SW480 (cell line): ENCODE results near the gene ITPRIPL2.
A peak's percentile ranks its signal among the peaks of the same experiment; 100 is the strongest.

ENCODE experiments used
- DNase-seq: peaks from one replicate; pipeline ENCODE4 v3.0.0-alpha.2; 2016; ENCODE audit warnings: low spot score

The ITPRIPL2 gene

GRCh38 chr16:19119564-19119963 lies 5.8 kb downstream of the ITPRIPL2 start:
- DNase-seq, result no peak

- peak; percentile 43 for DNase-seq
Observed at GRCh38 chr16:19123535-19124178, 9.9 kb downstream of the ITPRIPL2 start.

GRCh38 chr16:19126300-19126699 lies 12.5 kb downstream of the ITPRIPL2 start:
- no peak for DNase-seq

GRCh38 chr16:19127205-19127604 lies 13.4 kb downstream of the ITPRIPL2 start:
- no peak for DNase-seq

- DNase-seq, result no peak
Observed at GRCh38 chr16:19127674-19128131, 13.9 kb downstream of the ITPRIPL2 start.

GRCh38 chr16:19128454-19129200 lies 14.9 kb downstream of the ITPRIPL2 start:
- no peak for DNase-seq

- no peak for DNase-seq
Observed at GRCh38 chr16:19130385-19130784, 16.6 kb downstream of the ITPRIPL2 start.

GRCh38 chr16:19130852-19131824 lies 17.4 kb downstream of the ITPRIPL2 start:
- DNase-seq, result peak; percentile 24

- DNase-seq, result no peak
Observed at GRCh38 chr16:19131825-19132218, 18.1 kb downstream of the ITPRIPL2 start.

GRCh38 chr16:19132255-19132654 lies 18.5 kb downstream of the ITPRIPL2 start:
- no peak for DNase-seq

- DNase-seq, result no peak
Observed at GRCh38 chr16:19132898-19133297, 19.1 kb downstream of the ITPRIPL2 start.

- no peak for DNase-seq
Observed at GRCh38 chr16:19133600-19133999, 19.8 kb downstream of the ITPRIPL2 start.

GRCh38 chr16:19135201-19135842 lies 21.6 kb downstream of the ITPRIPL2 start:
- DNase-seq, result no peak

- peak; percentile 36 for DNase-seq
Observed at GRCh38 chr16:19135896-19136438, 22.2 kb downstream of the ITPRIPL2 start.

- DNase-seq, result no peak
Observed at GRCh38 chr16:19136549-19137196, 22.9 kb downstream of the ITPRIPL2 start.

- no peak for DNase-seq
Observed at GRCh38 chr16:19137201-19138128, 23.7 kb downstream of the ITPRIPL2 start.

GRCh38 chr16:19138601-19139000 lies 24.8 kb downstream of the ITPRIPL2 start:
- no peak for DNase-seq

GRCh38 chr16:19139436-19140091 lies 25.8 kb downstream of the ITPRIPL2 start:
- DNase-seq, result no peak

GRCh38 chr16:19140396-19140795 lies 26.6 kb downstream of the ITPRIPL2 start:
- DNase-seq, result no peak
